IPS DF 6.9 (cell line): ENCODE results near the gene RNPEPL1.

Source experiments
- DNase-seq: peaks from one replicate; pipeline ENCODE4 v3.0.0-alpha.2; 2013; ENCODE audit warnings: low read depth, low spot score
- H3K27ac ChIP-seq: one replicate; pipeline ENCODE4 v1.5.1; 2013; ENCODE audit warnings: low read length, control low read depth
- H3K27me3 ChIP-seq: 2 replicates; pipeline ENCODE4 v1.6.1; 2013; ENCODE audit warnings: mild to moderate bottlenecking, low read length; ENCODE audit not compliant: control insufficient read depth, insufficient read depth
- H3K36me3 ChIP-seq: 2 replicates; pipeline ENCODE4 v1.6.1; 2013; ENCODE audit warnings: low read length; ENCODE audit not compliant: control insufficient read depth, insufficient read depth
- H3K4me1 ChIP-seq: 2 replicates; pipeline ENCODE4 v1.6.1; 2013; ENCODE audit warnings: low read length; ENCODE audit not compliant: control insufficient read depth, insufficient read depth
- H3K4me3 ChIP-seq: 2 replicates; pipeline ENCODE4 v1.5.1; 2013; ENCODE audit warnings: mild to moderate bottlenecking, low read length
- H3K9me3 ChIP-seq: 2 replicates; pipeline ENCODE4 v1.6.1; 2013; ENCODE audit warnings: low read length, inconsistent platforms; ENCODE audit not compliant: control insufficient read depth, insufficient read depth
- WGBS: extraction: QIAGEN DNeasy Blood & Tissue Kit; methylation state at CpG from one replicate; pipeline ENCODE4 v1.1.7; 2013; ENCODE audit warnings: mixed read lengths, missing lambda C conversion rate; ENCODE audit not compliant: insufficient read length, insufficient coverage; 5-methylcytosine and 5-hydroxymethylcytosine counted together

RNPEPL1 gene

DNA sequence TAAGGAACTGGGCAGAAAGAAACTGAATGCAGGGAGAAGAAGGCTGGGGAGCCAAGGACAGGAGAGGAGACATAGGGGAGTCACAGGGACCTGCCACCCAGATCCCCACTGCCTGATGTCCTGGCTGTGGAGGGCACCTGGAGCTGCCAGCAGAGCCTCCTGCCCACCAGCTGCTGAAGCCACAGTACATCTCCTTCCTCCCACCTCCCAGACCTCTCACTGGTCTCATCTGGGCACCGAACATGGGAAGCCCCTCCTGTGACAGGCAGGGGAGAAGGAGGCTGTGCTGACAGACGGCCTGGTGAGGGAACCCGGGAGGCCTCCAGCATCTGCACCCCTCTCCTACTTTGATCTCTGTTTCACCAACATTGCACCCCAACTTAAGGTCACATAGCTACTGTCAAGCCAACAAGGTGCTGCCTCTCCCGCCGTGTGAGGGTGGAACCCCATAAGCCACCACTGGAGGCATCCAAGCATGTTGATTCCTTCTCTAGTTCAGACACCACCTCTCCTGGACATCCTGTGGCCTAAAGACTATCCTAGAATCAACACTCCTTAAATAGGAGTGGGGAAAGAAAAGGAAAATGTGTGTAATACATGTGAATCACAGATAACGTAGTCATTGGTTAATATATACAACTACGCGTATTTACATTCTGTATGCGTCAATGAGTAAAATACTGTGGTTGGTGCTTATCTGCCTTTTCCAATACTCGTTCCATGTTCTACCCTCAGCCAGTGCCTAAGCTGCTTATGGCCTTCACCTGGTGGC lies 3.5 kb upstream of the RNPEPL1 start:
- Histone ChIP-seq H3K9me3 (no peaks in the 10 kb centered on the region), H3K27me3 (peaks cover 19% of the 10 kb centered on the region), H3K27ac (no peak overlapping the region), H3K36me3 (no peaks in the 10 kb centered on the region), H3K4me3 (no peak overlapping the region), H3K4me1 (peaks cover 17% of the 10 kb centered on the region)
- no peak for DNase-seq
- no CpG with 5 or more reads among the region's 10 CpGs for WGBS

DNA sequence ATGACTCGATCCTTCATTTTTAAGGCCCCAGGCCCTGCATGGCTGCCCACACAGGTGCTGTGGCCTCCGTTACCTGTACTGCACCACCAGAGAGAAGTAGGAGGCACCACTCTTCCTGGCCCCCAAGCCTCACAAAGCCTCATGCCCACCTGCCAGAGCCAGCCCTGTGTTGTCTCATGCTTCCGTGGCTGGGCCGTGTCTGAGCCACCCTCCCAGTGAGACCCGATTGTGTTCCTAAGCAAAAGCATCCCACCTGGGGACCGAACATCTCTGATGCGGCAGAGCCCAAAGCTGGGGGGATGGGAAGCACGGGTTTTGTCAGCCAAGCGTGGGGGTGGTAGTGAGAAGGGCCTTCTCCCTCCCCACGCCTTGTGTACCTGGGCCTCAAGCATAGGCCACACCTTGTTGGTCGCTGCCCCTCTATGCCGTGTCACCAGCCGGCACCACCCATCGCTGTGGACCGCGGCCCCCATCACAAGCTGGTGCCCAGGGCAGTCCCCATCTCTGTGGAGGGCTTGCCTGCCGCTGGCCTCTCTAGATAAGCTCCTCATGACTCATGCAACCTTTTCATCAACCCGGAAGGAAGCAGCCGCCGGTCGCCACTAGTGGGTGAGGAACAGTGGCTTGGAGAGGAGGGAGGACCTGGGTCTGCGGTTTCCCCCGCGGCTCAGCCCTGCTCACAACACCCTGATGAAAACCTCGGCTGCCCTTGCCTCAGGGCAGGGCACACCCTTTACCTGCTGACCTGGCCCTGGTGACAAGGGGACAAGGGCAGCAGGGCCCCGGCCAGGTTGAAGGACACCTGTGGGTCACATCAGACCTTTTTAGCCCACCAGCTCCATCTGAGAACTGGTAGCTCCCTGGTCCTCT lies 2.7 kb upstream of the RNPEPL1 start:
- WGBS = no CpG with 5 or more reads among the region's 26 CpGs
- Histone ChIP-seq H3K27ac (no peak overlapping the region), H3K9me3 (no peaks in the 10 kb centered on the region), H3K27me3 (peaks cover 19% of the 10 kb centered on the region), H3K4me1 (peaks cover 17% of the 10 kb centered on the region), H3K4me3 (no peak overlapping the region), H3K36me3 (no peaks in the 10 kb centered on the region)
- DNase-seq = no peak

DNA sequence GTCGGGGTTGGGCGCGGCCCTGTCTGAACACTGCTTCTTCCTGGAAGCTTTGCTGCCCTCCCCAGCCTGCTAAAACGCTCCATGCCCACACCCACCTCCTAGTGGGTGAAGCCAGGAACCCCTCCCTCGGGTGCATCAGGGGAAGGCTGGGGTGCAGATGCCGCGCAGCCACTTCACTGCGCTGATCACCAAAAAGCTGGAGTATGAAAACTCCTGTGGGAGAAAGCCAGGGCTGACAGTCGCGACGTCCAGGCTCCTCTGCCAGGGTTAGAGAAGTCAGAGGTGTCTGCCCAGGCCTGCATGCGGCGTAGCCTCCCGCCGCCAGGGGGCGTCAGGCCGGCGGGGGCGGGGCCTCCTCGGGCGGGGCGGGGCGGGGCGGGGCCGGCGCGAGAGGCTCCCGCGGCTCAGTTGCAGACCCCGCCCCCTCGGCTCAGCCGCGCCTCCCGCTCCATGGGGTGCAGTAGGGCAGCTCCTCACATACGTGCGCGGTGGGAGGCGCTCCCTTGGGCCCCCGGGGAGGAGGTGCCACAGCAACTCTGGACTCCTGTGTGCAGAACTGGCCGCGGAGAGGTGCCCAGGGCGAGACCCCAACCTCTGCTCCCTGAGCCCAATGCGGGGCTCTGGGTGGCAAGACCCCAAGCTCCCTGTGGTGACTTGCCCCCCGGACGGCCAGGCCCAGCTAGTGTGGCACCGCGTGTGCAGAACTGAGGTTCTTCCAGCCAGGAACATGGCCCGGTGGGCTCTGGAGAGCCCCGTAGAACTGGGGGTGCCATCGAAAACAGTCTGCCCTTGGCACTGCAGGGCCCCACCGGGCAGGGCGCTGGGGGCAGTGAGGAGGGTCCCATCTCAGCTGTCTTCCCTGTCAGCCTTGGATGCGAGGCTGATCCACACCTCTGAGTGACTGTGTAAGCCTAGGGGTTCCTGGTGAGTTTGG lies 1.8 kb upstream of the RNPEPL1 start:
- no peak overlapping the region for H3K4me3 ChIP-seq
- no peak for DNase-seq
- H3K27me3 ChIP-seq = peaks cover 19% of the 10 kb centered on the region
- H3K36me3 ChIP-seq = no peaks in the 10 kb centered on the region
- H3K27ac ChIP-seq = no peak overlapping the region
- no CpG with 5 or more reads among the region's 53 CpGs for WGBS
- H3K9me3 ChIP-seq = no peaks in the 10 kb centered on the region
- peaks cover 17% of the 10 kb centered on the region for H3K4me1 ChIP-seq

DNA sequence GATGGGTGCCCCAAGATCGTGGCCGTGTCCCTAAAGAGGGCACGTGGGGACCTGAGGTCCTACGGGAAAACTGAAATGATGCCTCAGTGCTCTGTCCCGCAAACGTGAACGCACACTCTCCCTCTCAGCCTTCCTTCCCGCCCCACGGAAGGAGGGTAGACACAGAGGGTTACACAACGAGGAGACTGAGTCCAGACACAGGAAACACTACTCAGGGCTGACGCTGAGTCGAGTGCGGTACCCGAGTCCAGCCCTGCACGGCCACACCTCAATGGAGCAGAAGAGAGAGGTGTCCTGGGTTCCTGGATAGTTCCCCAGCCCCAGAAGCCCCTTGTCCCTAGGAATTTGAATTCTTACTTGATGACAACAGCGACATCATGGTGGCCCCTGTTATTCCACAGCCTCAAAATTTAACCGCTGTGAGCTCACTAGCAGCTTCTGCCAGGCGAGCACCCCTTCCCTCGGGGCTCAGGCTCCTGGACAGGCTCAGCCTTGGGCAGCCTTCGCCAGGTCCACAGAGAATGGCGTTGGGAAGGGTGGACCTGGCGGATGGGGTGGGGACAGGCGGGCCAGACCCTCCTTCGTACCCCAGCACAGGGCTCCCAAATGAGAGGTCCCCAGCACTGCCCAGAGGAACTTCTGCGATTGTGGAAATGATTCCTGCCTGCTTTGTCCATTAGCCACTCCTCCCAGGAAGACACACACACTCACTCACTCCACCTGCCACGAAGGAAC lies 980 bp upstream of the RNPEPL1 start:
- DNase-seq = no peak

DNA sequence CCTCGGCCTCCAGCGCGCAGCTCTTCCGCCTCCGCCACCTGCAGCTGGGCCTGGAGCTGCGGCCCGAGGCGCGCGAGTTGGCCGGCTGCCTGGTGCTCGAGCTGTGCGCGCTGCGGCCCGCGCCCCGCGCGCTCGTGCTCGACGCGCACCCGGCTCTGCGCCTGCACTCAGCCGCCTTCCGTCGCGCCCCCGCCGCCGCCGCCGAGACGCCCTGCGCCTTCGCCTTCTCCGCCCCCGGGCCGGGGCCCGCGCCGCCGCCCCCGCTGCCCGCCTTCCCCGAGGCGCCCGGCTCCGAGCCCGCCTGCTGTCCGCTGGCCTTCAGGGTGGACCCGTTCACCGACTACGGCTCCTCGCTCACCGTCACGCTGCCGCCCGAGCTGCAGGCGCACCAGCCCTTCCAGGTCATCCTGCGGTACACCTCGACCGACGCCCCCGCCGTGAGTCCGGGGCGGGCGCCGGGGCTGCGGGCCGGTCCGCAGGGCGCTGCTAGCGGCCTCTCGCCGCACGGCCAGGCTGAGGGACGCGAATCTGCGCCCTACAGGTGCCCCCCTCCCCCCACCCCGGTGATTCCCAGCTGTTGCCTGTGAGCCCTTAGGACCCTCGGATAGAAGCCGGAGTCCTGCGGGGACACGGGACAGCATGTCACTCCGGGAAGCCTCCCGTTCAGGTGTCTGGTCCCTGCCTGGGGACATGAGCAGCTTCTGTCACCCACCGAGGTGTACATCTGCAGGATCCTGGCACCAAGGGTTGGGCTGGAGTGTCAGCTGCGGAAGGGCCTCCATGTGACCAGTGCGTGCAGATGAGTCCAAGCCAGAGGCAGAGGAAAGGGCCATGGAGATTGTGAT lies 616 bp downstream of the RNPEPL1 start:
- Histone ChIP-seq H3K27ac (no peak overlapping the region), H3K36me3 (no peaks in the 10 kb centered on the region), H3K4me1 (peaks cover 17% of the 10 kb centered on the region), H3K27me3 (peaks cover 19% of the 10 kb centered on the region), H3K9me3 (no peaks in the 10 kb centered on the region), H3K4me3 (peak overlapping the region; percentile 60; the same call in 1 of the 2 replicates)
- DNase-seq = no peak
- WGBS = no CpG with 5 or more reads among the region's 93 CpGs

More for the DNA sequence above, 980 bp upstream of the RNPEPL1 start:
- no peaks in the 10 kb centered on the region for H3K36me3 ChIP-seq
- WGBS = no CpG with 5 or more reads among the region's 26 CpGs
- peaks cover 17% of the 10 kb centered on the region for H3K4me1 ChIP-seq
- no peak overlapping the region for H3K4me3 ChIP-seq
- no peak overlapping the region for H3K27ac ChIP-seq
- H3K9me3 ChIP-seq = no peaks in the 10 kb centered on the region
- peaks cover 19% of the 10 kb centered on the region for H3K27me3 ChIP-seq

DNA sequence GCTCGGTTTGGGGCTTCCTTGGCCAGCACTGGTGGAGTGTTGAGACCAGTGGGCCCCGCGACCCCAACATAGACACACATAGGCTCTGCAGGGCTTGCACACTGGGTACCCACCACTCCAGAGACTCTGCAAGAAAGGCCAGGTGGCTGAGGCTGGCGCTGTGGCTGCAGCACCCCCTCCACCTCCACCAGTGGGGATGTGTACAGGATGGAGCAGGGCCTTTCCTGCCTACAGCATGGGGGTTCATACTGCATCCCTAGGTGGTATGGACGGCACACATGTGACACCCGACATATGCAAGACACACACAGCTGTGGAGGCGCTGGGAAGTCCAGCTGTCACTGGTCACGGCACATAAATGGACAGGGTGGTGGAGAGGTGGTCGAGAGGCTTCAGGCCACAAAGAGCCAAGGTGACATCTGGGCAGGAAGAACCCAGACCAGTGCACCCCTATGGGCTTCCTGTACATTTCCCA lies 1.3 kb downstream of the RNPEPL1 start:
- H3K4me1 ChIP-seq = peaks cover 17% of the 10 kb centered on the region
- no peaks in the 10 kb centered on the region for H3K36me3 ChIP-seq
- no peaks in the 10 kb centered on the region for H3K9me3 ChIP-seq
- peaks cover 19% of the 10 kb centered on the region for H3K27me3 ChIP-seq
- no peak overlapping the region for H3K4me3 ChIP-seq
- WGBS = no CpG with 5 or more reads among the region's 9 CpGs
- no peak overlapping the region for H3K27ac ChIP-seq
- DNase-seq = no peak

DNA sequence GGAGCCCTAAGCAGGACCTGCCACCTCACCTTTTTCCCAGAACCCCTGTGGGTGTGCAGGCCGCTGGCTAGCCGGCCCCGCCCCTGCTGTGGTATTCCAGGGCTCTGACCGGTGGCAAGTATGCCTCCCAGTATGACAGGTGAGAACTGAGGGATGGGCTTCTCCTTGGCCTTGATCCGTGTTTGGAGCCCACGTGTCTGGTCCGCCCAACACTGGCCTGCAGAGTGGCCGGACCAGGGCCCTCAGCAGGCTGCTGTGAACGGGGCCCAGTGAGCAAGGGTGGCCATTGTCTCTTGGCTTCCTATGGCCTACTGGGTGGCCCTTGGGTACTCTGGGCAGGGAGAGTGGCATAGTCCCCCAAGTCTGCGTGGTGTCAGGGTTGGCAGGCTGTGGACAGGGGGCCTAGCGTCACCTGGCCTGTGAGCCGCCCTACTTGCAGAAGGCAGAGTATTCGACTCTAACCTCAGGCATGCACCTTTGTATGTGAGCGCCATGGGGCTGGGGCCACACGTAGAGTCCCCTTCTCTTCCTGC lies 1.8 kb downstream of the RNPEPL1 start:
- Histone ChIP-seq H3K4me3 (no peak overlapping the region), H3K27me3 (peaks cover 19% of the 10 kb centered on the region), H3K36me3 (no peaks in the 10 kb centered on the region), H3K9me3 (no peaks in the 10 kb centered on the region), H3K27ac (no peak overlapping the region), H3K4me1 (peaks cover 17% of the 10 kb centered on the region)
- no CpG with 5 or more reads among the region's 15 CpGs for WGBS
- DNase-seq = no peak

DNA sequence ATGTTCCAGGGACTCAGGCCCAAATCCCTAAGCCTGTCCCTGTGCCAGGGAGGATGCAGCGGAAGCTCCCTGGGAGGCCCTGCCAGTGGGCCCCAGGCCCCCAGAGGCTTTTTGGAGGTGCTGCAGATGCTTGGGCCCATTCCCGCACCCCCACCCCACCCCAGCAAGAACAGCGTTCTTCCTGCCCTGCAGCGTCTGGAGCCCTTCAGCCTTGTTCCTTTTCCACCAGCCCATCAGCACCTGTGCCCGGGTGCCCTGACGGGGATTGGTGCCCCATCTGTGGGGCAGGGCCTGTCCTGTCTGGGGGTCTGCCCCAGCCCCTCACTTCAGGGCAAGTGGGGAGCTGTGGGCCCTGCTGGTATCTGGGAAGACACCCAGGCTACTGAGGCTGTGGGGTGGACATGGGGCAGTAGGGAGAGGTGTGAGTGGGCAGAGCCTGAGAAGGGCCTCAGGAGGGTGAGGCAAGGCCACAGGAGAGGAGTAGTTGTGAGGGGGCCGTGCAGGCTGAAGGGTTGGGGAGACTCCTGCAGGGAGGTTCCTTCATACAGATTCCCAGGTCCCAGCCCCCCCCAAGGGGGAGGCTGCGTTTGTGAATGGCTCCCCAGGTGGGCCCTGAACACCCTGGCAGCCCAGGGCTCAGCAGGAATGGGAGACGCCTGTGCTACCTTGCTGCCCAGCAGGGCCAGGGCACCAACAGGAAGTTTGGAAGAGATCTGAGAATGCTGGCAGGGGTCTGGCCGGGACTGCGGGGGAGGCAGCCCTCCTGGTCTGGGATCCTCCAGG lies 2.4 kb downstream of the RNPEPL1 start:
- WGBS = no CpG with 5 or more reads among the region's 11 CpGs
- peaks cover 19% of the 10 kb centered on the region for H3K27me3 ChIP-seq
- H3K4me3 ChIP-seq = no peak overlapping the region
- no peaks in the 10 kb centered on the region for H3K9me3 ChIP-seq
- H3K36me3 ChIP-seq = no peaks in the 10 kb centered on the region
- no peak for DNase-seq
- no peak overlapping the region for H3K27ac ChIP-seq
- peaks cover 15% of the 10 kb centered on the region for H3K4me1 ChIP-seq
